Psoas muscle (tissue), 8 donors: ENCODE data around the gene CAPN3. TPM values are rescaled to one million over a fixed set of nuclear protein-coding genes. Genes with fewer than 3 reads are reported as not detected.

Experiments
- ATAC-seq, 4 donors: fragments of 200-7000 bp; cut with Tn5 transposase; one replicate each; pipeline ENCODE4 v1.9.1; 2020; ENCODE audit warnings: moderate library complexity in 3 of 4, mild to moderate bottlenecking in 2 of 4
- DNase-seq, 2 donors: peaks; one replicate each; pipeline ENCODE4 v3.0.0-alpha.2; 2020
- H3K27ac ChIP-seq: fragments of 200-600 bp; one replicate; pipeline ENCODE4 v1.8.0; 2022
- H3K27me3 ChIP-seq, 3 donors: fragments of 200-600 bp in 1 of 3; one replicate each; pipeline versions ENCODE4 v1.6.1 to v1.8.0; 2013 to 2022; ENCODE audit warnings: low read length in 2 of 3, mild to moderate bottlenecking in 2 of 3, moderate library complexity in 1 of 3; ENCODE audit not compliant: insufficient read depth in 3 of 3
- H3K36me3 ChIP-seq, 2 donors: fragments of 200-600 bp in 1 of 2; one replicate each; pipeline versions ENCODE4 v1.6.1 to v1.8.0; 2013 to 2022; ENCODE audit warnings: low read depth in 1 of 2, mild to moderate bottlenecking in 1 of 2, moderate library complexity in 1 of 2; ENCODE audit not compliant: insufficient read depth in 1 of 2
- H3K4me1 ChIP-seq: fragments of 200-600 bp; one replicate; pipeline ENCODE4 v1.8.0; 2022
- H3K4me3 ChIP-seq: fragments of 200-600 bp; one replicate; pipeline ENCODE4 v1.8.0; 2022; ENCODE audit warnings: mild to moderate bottlenecking
- H3K9me3 ChIP-seq: fragments of 200-600 bp; one replicate; pipeline ENCODE4 v1.8.0; 2022
- CTCF ChIP-seq: fragments of 200-600 bp; IDR thresholded peaks from one replicate; pipeline ENCODE4 v1.8.0; 2022; ENCODE audit warnings: antibody characterized with exemption
- WGBS, 3 donors: extraction: QIAGEN DNeasy Blood & Tissue Kit; methylation state at CpG; one replicate each; pipeline versions ENCODE4 v1.1.6 to v1.1.7; 2013; 5-methylcytosine and 5-hydroxymethylcytosine counted together
- intact Hi-C, 2 donors: fragments of 100-400 bp; cut with DNase I; formaldehyde crosslinking; loops; one replicate each; pipeline versions ENCODE4 v1.11.0 to v1.14.2; 2022
- polyA plus RNA-seq, 3 donors: library from polyadenylated mRNA; stranded (reverse); fragments of 200-250 nt; gene quantifications; one replicate each; pipeline ENCODE4 v1.2.3, GENCODE V29; 2013
- total RNA-seq, 4 donors: library from RNA; stranded (reverse); fragmentation: NEBNext Ultra II Directional in 2 of 4; extraction: Animal tissue kit (Norgen Biotek cat#: 25700) in 2 of 4; gene quantifications; one replicate each; pipeline versions ENCODE4 v1.2.1 to v1.2.4, GENCODE V29; 2021 to 2023
- donor health status: healthy with polysubstance abuse.
- donor health status: DM: no; HTN: no; CAD: no; lungs with moderate emphysema.
- donor health status: Bipolar disorder and iron deficiency.
- donor health status: healthy.
- donor health status: DM: yes; HTN: yes; CAD: no.
- donor health status: DM: no; HTN: no; CAD: no.
- donor health status: DM: no; HTN: no; CAD: no.
- donor health status: DM: yes; HTN: yes; CAD: no.

The CAPN3 gene
- total and polyA plus RNA-seq, 7 donors, result 114 to 413 (median 216) TPM

GRCh38 chr15:42375941-42376340 lies 16.6 kb downstream of the CAPN3 start:
- 26 to 44% (median 29%) methylated on average over 4 of the region's 4 CpGs for WGBS, 3 donors
- Histone ChIP-seq H3K4me1 (peaks cover 33% of the 10 kb centered on the region), H3K4me3 (no peak overlapping the region), H3K9me3 (peaks cover 10% of the 10 kb centered on the region), H3K27ac (peak overlapping the region; percentile 96), H3K27me3 (no peaks in the 10 kb centered on the region), H3K36me3 (peaks cover 0 to 6% of the 10 kb centered on the region in 2 donors)
- no peak for TF ChIP-seq CTCF
- intact Hi-C loops, result no loop called here
- ATAC-seq (no peak), DNase-seq (no peak)

GRCh38 chr15:42378011-42378410 lies 18.7 kb downstream of the CAPN3 start:
- TF ChIP-seq CTCF, result no peak
- intact Hi-C loops, result no loop called here
- WGBS, 3 donors, result 74 to 84% (median 79%) methylated on average over 8 of the region's 8 CpGs
- Histone ChIP-seq H3K9me3 (peaks cover 10% of the 10 kb centered on the region), H3K4me1 (peaks cover 37% of the 10 kb centered on the region), H3K4me3 (no peak overlapping the region), H3K27ac (peak overlapping the region; percentile 96), H3K36me3 (no peaks in the 10 kb centered on the region), H3K27me3 (no peaks in the 10 kb centered on the region)
- no peak for ATAC-seq
- no peak for DNase-seq

- Histone ChIP-seq H3K9me3 (no peaks in the 10 kb centered on the region), H3K27me3 (no peaks in the 10 kb centered on the region), H3K36me3 (peaks cover 0 to 30% of the 10 kb centered on the region in 2 donors), H3K4me3 (no peak overlapping the region), H3K27ac (peak overlapping the region; percentile 96), H3K4me1 (peaks cover 46% of the 10 kb centered on the region)
- WGBS, 3 donors, result 44 to 58% (median 45%) methylated on average over 4 of the region's 4 CpGs
- intact Hi-C loops, result no loop called here
- DNase-seq (no peak), ATAC-seq (no peak)
- no peak for TF ChIP-seq CTCF
Observed at GRCh38 chr15:42384597-42384996, 25.3 kb downstream of the CAPN3 start.

- Histone ChIP-seq H3K36me3 (peaks cover 0 to 38% of the 10 kb centered on the region in 2 donors), H3K4me3 (peak overlapping the region; percentile 17), H3K27me3 (no peaks in the 10 kb centered on the region), H3K4me1 (peaks cover 46% of the 10 kb centered on the region), H3K27ac (peak overlapping the region; percentile 96), H3K9me3 (no peaks in the 10 kb centered on the region)
- ATAC-seq (peak; percentile 73 to 82 (median 78)), DNase-seq (no peak)
- intact Hi-C loops, result loop anchor here (1.0 to 5.0 kb wide), 4 partner anchors 58 to 113 kb away; partner anchors contain the start of genes GANC (in 2 of the 2) and TMEM87A (in 2 of the 2)
- 20 to 24% (median 22%) methylated on average over 5 of the region's 5 CpGs for WGBS, 3 donors
- TF ChIP-seq CTCF, result peak; percentile 66
Observed at GRCh38 chr15:42385206-42385979, 26.1 kb downstream of the CAPN3 start.
